ENCODE data around the gene SC5D. TPM values are rescaled to one million over a fixed set of nuclear protein-coding genes. Genes with fewer than 3 reads are reported as not detected.

The SC5D gene
- total and polyA plus RNA-seq, 11 donors: 16.9 to 28.9 (median 19.0) TPM

- no peak overlapping the region for H3K4me3 ChIP-seq
- peaks cover 0 to 4% (median 0%) of the 10 kb centered on the region in 12 donors for H3K4me1 ChIP-seq
- intact Hi-C loops (cut with DNase I): loop anchor here in 4 of 10 donors (5.0 to 10.0 kb wide), 2 partner anchors 338 to 341 kb away; no protein-coding TSS in a partner anchor
- H3K27ac ChIP-seq: no peak overlapping the region
- H3K27me3 ChIP-seq: peaks cover 0 to 5% (median 0%) of the 10 kb centered on the region in 9 donors
- DNase-seq: no peak
- H3K36me3 ChIP-seq: no peaks in the 10 kb centered on the region
- ATAC-seq: no peak
- no peaks in the 10 kb centered on the region for H3K9me3 ChIP-seq
- no peak for TF ChIP-seq CTCF (IDR thresholded peaks at IDR 0.05)
- no peak for TF ChIP-seq POLR2A (IDR thresholded peaks at IDR 0.05)
Observed at GRCh38 chr11:121253951-121254350, 38.6 kb upstream of the SC5D start.

GRCh38 chr11:121254756-121255155 is 37.8 kb upstream of the SC5D start:
- Histone ChIP-seq H3K9me3 (no peaks in the 10 kb centered on the region), H3K4me1 (no peaks in the 10 kb centered on the region), H3K27ac (no peak overlapping the region), H3K36me3 (no peaks in the 10 kb centered on the region), H3K27me3 (peaks cover 0 to 5% (median 0%) of the 10 kb centered on the region in 9 donors), H3K4me3 (no peak overlapping the region)
- DNase-seq (no peak), ATAC-seq (no peak)
- TF ChIP-seq POLR2A (IDR thresholded peaks at IDR 0.05) (no peak), CTCF (IDR thresholded peaks at IDR 0.05) (no peak)
- intact Hi-C loops (cut with DNase I): loop anchor here in 4 of 10 donors (5.0 to 10.0 kb wide), 2 partner anchors 338 to 340 kb away; no protein-coding TSS in a partner anchor

GRCh38 chr11:121255473-121256125 is 37.0 kb upstream of the SC5D start:
- H3K9me3 ChIP-seq: no peaks in the 10 kb centered on the region
- TF ChIP-seq POLR2A (IDR thresholded peaks at IDR 0.05) (no peak), CTCF (IDR thresholded peaks at IDR 0.05) (no peak)
- H3K4me1 ChIP-seq: no peaks in the 10 kb centered on the region
- DNase-seq (no peak), ATAC-seq (no peak)
- H3K36me3 ChIP-seq: no peaks in the 10 kb centered on the region
- peaks cover 0 to 5% (median 0%) of the 10 kb centered on the region in 9 donors for H3K27me3 ChIP-seq
- H3K4me3 ChIP-seq: no peak overlapping the region
- intact Hi-C loops (cut with DNase I): loop anchor here in 1 of 10 donors (10.0 kb wide), 1 partner anchor 339 kb away; no protein-coding TSS in a partner anchor
- no peak overlapping the region for H3K27ac ChIP-seq
- WGBS, 4 donors: 53 to 59% (median 57%) methylated on average over 2 of the region's 2 CpGs

GRCh38 chr11:121257289-121257688 is 35.3 kb upstream of the SC5D start:
- Histone ChIP-seq H3K27me3 (peaks cover 0 to 5% (median 0%) of the 10 kb centered on the region in 9 donors), H3K4me1 (no peaks in the 10 kb centered on the region), H3K36me3 (no peaks in the 10 kb centered on the region), H3K9me3 (peaks cover 0 to 5% (median 0%) of the 10 kb centered on the region in 12 donors), H3K4me3 (no peak overlapping the region), H3K27ac (no peak overlapping the region)
- TF ChIP-seq CTCF (IDR thresholded peaks at IDR 0.05) (no peak), POLR2A (IDR thresholded peaks at IDR 0.05) (no peak)
- DNase-seq (no peak), ATAC-seq (no peak)
- intact Hi-C loops (cut with DNase I): loop anchor here in 1 of 10 donors (10.0 kb wide), 1 partner anchor 338 kb away; no protein-coding TSS in a partner anchor

Data from heart left ventricle (tissue), 16 donors.